ENCODE results near the gene GALNT2.
A peak's percentile ranks its signal among the peaks of the same experiment; 100 is the strongest.

GALNT2 gene

DNA sequence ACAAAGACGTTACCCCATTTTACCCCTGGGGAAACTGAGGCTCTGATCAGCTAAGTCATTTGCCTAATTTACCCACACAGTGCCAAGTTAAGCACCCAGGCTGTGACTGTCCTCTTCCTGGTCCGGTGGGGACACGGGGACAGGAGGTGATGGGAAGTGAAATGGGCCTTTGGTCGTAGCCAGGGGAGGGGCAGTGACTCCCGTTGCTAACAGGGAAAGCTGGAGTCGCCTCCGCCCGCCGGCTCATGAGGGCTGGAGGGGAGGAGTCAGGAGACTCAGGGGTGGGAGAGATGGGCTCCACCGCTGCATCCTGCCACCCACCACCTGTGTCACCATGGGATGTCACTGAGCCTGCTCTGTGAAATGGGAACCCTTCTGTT lies 219.8 kb downstream of the GALNT2 start:
- DNase-seq, result no peak

DNA sequence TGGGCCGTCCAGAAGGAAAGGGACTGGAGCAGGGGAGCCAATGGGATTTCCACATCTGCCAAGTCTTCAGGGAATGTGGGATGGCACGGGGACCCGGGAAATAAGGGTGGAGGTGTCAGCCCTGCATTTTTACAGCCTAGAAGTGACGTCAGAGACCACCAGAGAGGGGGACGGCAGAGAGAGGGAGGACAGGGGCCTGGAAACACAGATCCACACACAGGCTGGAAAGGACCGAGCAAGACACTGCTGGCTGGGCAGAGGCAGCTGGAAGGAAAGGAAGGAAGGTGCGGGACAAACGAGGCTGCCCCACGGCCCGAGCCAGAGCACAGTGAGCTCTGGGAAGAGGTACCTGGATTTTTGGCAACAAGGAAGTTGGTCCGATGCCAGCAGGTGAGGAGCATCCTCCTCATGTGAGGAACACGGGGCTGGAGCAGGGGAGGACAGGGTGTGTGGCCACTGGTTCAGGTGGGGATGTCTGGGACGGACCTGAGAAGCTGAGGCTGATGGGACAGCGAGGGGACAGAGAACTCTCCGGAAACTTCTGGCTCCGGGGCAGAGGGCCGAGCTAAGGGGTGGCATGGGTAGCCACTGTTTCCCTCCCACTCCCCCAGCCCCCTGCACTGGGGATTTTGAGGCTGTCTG lies 220.8 kb downstream of the GALNT2 start:
- no peak for DNase-seq

DNA sequence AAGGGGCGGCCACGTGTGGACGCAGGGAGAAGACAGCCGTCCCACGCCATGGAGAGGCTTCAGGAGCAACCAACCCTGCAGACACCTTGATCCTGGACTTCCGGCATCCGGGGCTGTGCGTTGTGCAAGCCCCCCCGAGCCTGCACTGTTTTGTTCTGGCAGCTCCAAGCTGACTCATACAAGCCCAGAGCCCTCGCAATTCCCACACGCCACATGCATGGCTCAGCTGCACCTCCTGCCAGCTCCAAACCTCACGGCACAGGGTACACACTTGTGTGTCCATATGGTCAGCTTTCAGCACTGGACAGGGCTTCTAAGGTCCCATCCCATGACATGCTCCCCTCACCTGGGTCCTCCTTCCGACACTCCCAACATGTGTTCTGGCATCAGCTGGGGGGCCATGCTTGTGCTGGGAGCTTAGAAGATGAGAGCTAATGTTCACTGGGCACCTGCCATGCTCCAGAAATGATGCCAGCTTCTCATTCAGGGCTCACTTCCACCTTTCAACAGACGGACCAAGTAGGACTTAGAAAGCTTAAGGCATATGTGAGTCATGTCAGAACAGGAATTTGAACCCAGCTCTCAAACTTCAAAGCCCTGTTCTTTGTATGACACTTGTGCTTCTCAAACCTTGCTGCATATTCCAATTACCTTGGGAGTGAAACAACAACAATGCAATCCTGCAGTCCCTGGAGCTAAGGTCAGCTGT lies 221.8 kb downstream of the GALNT2 start:
- DNase-seq, result no peak

DNA sequence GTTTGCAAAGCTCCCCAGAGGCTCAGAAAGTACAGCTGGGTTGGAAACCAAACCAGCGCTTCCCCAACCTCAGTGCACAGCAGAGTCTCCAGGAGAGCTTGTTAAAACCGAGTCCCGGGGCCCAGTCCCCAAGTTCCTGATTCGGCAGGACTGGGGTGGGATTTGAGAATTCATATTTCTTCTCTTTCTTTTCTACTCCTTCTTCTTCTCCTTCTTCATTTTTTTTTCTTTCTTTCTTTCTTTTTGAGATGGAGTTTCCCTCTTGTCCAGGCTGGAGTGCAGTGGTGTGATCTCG lies 222.3 kb downstream of the GALNT2 start:
- no peak for DNase-seq

DNA sequence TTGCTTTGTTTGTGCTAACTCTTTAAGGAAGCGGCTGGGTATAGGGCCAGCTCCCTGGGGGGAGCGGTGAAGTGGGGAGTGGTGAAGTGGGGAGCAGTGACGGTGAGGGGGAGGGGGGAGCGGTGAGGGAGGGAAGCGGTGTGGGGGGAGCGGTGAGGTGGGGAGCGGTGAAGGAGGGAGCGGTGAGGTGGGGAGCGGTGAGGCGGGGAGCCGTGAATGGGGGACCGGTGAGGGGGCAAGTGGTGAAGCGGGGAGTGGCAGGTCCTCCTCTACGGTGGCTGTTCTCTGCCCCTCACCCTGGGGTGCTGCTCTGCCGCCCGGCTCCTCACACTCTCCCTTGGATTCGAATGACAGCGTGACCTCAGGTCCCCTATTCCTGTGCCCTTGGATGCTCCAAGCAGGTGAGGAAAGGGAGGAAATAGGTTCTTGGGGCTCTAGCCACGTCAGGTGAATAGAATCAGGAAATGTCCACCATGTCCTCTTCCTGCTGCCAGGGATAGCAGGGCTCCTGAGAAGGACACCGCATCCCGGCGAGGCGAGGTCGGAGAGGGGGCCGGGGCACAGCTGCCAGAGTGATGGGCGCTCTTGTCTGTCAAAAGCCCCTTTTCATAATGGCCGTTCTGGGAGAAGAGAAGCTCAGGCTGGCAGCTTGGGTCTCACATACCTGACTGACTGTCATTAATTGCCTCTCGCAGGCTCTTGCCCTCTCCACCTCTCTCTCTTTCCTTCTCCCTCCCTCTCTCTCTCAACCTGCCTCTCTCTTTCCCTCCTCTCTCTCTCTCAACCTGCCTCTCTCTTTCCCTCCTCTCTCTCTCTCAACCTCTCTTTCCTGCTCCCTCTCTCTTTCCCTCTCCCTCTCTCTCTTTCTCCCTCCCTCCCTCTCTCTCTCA lies 224.9 kb downstream of the GALNT2 start:
- no peak for DNase-seq

DNA sequence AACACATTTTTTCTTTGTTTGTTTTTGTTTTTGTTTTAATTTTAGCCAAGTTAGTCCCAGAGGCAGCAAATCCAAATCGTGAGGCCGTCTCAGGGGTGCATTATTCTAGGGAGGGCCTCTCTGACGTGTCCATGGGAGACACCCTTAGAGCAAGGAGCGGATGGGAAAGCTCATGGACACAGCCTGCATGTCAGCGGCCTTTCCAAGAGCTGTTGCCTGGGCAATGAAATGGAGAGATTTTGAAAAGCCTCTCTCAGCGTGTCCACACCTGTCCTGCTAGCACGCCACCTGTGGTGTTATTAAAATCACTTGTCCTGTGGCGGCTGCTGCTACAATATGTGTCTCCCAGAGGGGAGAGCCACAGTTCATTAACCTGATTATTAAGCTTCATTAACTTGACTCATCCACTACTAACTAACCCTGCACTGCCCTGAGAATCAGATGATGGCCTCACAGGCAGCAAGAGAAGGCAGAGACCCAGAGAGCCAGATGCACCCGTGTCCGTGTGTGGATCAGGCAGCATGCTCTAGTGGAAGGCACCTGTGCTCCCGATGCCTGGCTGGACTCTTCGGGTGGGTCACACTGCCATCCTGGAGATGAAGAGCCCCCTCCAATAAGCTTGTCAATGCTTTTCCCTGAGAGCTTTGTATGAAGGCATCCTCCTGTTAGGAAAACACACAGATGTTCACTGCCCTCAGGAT lies 225.8 kb downstream of the GALNT2 start:
- peak; percentile 81 for DNase-seq

DNA sequence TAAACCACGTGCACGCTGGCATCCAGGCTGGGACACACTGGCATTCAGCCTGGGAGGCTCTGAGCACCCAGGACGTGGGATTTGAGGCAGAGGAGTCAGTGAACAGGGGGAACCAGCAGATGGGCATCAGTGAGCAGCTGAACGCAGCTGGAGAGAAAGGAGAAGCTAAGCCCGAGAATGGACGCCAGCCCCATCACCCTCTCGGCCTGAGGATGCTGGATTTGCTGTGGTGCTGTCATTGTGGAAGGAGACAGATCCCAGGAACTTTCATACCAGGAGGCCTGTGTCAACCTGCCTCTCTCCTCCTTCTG lies 226.3 kb downstream of the GALNT2 start:
- peak; percentile 81 for DNase-seq

DNA sequence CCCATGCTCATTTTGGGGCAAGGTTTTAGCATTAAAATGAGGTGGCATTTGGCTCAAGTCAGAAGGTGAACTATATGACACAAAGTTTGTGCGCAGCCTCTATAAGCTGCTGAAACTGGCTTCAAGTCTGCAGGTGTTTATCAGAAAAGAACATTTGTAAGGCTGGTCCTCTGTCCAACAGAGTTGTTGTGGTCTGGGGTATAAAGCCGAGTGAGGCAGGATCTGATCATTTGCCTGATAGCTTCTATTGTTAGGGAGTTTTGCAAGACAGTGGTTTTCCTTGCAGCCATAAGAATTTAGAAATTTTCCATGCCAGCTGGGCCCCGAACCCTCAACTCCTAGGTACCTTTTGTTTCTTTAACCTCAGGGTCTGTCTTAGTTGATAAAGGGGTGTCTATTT lies 228.3 kb downstream of the GALNT2 start:
- DNase-seq, result no peak

DNA sequence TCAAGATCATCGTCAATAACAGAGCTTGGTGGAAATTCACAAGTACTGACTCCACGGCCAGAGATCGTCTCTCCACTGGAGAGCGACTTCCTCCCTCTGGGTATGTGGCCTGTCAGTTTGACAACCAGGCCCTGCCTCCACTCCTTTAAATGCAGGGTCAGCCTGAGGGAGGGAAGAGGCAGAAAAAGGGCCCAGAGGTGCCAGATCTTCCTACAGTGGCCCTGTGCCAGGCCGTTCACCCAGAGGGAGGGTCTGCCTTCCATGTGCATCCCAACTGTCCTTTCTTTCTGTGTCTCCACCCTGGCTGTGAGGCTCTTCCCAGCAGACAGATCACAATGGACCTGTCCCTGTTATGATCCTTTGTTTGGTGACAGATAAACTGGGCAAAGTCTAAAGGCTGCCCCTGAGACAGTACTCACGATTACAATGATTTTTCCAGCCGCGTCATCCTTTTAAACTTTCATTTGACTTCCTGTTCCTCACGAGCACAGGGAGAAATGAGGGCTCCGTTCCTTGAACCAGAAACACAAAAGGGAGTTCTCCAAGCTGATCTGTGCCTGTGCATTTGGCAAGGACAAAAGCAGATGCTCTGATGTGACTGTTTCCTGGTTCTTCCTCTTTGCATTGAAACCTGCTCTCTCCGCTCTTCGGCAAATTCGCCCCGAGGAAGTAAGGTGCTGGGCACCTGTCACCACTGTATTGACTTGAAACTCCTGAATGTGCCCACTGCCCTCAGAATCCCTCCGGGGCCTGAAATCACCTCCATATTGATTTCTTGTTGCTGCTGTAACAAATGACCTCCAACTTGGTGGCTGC lies 232.4 kb downstream of the GALNT2 start:
- no peak for DNase-seq

DNA sequence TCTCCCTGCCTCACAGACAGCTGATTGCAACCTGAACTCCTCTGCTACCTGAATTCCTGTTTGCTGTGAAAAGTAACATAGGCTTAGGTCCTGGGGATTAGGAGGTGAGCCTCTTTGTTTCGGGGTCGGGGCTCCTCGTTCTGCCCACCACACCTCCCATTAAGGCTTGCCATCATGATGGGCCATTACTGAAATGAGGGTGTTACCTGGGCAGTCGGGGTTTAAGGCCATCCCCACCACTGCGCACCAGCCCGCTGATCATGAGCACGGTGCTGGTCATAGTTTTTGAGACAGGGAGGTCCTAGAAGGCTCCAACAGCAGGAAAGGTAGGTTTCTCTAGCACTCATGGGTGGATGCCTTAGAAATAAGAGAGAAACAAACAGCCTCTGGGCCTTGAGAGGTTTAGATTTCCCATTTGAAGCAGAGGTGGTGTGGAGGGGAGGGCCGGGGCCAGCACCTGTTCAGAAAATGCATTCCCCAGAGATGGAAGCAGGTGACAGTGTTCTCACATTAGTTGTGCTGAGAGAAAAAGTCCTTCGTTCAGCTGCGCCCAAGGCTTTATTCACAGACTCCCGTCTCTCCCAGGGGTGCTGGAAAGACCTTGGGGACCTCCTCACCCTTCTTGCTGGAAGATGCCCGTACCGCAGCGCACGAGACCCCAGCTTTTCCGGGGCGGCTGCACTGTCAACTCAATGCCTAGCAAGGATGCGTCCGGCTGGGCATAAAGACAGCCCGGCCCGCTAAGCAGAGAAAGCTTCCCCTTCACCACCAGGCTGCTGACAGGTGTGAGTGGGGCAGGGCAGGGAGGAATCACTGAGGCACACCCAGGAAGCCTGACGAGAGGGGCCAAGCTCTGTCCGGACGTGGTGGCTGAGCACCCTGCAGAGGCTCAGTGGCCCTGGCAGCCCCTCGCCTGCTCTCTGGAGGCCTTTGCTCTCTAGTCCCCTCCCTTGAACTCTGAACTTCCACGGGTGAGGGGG lies 233.6 kb downstream of the GALNT2 start:
- DNase-seq, result no peak

DNA sequence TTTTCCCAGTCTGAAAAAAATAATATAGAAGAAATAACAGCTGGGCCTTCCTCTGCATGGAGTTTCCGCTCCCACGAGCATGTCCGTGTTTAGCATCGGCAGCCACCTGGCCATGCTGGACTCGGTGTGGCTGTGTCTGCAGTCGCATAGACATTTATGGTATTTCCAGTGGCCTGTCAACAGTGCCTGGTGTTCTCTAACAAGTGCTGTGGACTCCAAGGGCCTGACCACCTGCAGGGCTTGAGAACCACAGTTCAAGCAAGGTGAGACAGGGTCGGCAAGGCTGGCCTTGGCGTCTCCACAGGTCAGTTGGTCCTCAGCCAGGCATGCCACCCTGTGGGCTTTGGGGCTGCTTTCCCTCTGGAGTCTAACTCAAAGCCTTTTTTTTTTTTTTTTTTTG lies 234.3 kb downstream of the GALNT2 start:
- no peak for DNase-seq

DNA sequence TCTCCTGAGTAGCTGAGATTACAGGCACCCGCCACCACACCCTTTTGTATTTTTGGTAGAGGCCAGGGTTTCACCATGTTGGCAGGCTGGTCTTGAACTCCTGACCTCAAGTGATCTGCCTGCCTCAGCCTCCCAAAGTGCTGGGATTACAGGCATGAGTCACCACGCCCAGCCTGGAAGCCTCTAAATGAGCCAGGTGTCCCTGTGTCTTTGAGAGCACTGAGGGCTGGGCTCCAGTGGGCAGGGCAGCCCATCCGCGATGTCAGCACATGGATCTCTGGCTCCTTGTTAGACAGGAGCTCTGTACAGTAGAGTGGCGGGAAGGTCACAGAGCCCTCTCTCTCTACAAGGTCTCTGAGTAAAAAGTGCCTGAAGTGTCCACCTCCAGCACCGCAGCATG lies 234.8 kb downstream of the GALNT2 start:
- DNase-seq, result no peak

DNA sequence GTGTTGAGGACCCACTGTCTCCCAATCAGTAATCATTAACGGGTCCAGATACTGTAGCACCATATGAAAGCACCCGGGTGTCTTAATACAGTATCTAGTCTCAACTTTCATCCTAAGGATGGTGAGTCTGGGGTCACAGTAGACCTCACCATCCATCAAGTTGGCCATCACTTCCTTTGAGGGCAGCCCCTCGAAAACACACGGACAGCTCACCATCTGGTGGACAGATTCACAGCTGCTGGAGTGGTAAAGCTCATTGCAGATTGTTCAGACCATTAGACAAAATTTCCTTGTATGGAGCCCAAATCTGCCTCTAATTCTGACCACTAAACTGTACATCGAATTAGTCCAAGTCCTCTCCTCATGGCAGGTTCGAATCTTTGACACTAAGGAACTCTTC lies 236.0 kb downstream of the GALNT2 start:
- DNase-seq, result peak; percentile 89

DNA sequence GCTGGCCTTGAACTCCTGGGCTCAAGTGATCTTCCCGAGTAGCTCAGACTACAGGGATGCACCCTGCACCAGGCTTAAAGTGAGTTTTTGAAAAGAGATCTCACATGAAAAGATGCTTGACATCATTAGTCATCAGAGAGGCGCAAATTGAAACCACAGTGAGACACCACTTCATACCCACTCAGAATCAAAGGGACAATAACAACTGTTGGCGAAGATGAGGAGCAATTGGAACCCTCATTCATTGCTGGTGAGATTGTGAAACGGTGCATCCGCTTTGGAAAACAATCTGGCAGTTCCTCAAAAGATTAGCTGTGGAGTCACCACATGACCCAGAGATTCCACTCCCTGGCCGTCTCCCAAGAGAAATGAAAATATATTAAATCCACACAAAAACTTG lies 236.8 kb downstream of the GALNT2 start:
- DNase-seq, result no peak

DNA sequence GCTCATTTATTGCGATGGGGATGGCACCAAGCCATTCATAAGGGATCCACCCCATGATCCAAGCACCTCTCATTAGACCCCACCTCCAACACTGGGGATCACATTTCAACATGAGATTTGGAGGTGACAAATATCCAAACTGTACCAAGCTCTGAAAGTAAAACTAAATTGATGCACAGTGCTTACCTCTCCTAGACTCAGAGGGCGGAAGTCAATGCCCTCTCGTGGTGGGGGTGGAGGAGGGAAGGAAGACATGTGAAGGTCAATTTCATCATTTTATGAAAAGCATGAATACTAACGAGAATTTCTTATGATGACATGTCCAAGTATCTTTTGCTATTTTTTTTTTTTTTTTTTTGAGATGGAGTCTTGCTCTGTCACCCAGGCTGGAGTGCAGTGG lies 239.1 kb downstream of the GALNT2 start:
- no peak for DNase-seq

DNA sequence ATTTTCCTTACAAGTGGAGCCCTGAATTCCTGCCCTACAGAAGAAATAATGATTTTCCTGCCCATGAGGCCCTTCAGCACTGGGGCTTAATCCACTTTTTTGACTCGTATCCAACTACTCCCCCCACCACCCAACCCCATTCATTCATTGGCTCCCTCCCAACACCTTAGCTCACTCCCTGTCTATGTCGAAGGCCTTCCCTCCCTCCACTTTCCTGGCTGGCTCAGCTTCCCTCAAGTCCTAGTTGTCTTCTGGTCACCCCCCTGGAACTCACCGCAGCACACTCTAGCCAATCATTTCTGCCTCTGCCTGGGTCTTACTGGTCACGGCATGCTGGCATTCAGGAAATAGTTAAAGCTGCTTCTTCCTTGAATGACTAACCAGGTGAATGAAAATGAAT lies 240.2 kb downstream of the GALNT2 start:
- DNase-seq, result peak; percentile 23

DNA sequence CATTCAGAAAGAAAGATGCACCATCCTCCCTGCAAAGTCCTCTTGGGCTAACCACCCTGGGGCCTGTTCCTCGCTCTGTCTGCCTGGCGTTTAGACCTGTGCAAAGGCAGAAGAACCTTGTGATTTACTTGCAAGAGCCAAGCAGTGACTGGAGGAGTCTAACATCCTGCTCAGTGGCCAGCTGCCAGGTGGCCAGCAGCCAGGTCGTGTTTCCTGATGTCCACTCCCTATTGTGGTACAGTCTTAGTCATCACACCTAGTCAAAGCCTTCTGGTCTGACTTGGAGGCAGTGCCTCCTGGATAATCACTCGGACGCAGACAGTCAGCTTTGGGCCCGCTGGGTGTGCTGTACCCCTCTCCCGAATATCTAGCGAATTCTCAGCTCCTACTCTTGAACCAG lies 241.0 kb downstream of the GALNT2 start:
- no peak for DNase-seq

DNA sequence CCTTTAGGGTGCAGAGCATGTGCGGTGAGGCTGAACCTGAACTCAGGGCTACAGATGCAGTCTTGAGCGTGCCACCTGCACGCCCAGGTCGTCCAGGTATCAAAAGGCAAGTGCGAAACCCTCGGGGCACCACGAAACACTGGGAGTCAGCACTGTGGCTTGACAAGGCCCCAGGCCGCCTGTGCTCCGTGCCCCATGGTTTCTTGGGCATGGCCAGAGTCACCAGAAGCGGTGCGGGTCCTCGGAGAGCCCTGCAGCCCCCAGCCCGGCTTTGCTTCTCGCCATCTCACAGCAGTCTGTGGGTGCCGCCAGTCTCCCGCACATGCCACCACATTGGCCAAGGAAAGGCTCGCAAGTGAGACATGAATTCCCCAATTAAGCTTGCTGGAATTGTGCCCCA lies 241.8 kb downstream of the GALNT2 start:
- DNase-seq, result no peak

DNA sequence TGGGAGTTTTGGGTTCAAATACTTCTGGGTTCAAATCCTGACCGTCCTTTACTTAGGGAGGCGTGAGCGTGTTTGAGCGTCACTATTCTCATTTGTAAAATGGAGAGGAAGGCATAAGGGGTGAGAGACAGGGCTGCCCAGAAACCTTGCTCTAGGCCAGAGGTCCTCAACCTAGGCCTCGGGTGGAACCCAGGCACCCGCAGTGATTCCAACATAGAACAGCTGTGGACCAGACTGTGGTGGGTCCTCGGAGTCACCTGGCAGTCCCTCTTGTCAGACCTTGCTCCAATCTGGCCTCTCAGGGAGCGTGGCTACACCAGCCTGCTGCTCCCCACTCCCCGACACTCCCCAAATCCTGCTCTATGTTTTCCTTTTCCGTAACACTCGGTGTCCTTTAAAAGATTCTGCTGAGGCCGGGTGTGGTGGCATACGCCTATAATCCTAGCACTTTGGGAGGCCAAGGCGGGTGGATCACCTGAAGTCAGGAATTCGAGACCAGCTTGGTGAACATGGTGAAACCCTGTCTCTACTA lies 242.7 kb downstream of the GALNT2 start:
- no peak for DNase-seq

DNA sequence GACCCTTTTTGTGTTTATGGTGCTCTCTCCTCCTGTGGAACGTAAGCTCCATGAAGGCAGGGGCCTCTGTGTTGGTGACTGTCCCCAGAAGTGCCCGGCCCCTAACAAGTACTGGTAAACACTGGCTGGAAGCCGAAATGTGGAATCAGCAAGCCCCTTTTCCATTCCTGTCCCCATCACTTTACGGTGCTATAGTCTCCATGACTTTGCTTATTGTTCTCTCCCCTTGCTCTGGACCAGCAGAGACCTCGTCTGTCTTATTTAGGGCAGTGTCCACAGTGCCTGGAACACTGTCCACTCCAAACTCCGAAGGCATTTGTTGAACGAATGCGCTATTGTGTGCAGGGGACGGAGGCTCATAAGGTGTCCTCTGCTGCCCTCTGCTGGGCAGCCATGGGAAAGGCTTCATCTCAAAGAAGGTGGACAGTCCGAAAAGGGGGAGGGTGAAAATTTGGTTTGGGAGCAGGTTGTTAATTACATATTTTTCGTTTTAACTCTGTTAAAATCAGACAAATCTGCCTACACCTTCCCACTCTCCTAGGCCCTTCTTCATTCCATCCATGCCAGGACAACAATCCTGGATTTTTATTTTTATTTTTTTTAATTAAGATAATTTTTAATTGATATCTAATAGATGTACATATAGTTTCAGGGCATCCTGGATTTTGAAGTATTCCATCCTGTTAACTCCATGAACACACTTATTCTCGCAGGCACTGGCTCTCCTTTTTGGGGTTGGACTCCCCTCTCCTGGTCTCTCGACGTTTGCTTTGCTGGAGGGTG lies 243.5 kb downstream of the GALNT2 start:
- DNase-seq, result no peak

DNA sequence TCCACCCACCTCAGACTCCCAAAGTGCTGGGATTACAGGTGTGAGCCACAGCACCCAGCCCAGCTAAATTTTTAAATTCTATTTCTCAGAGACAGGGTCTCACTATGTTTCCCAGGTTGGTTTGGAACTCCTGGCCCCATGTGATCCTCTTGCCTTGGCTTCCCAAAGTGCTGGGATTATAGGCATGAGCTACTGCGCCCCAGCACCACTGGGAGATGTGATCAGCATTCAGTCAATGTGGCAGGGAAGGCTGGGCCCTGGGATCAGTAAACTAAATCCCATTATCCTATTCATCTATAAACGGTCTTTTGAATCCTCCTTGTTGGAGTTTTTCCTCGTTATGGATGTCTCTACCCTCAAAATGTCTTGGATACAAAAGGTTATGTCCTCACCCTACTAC lies 245.6 kb downstream of the GALNT2 start:
- no peak for DNase-seq
